IPS DF 19.7 (cell line): ENCODE results near the gene LRRC1.
"Not testable (repeated sequence)": the region's sequence is repeated elsewhere in the genome, so short reads cannot be mapped to it uniquely, and the experiment has no call there.

ENCODE experiments used
- DNase-seq: peaks from one replicate; pipeline ENCODE4 v3.0.0-alpha.2; 2013; ENCODE audit warnings: low read depth, low spot score

The LRRC1 gene

GRCh38 chr6:53794720-53795339 is at the start of gene LRRC1:
LRRC1 (plus strand) TSS chr6:53795005; CDS start chr6:53795257, 252 bp downstream.
- no peak for DNase-seq

- no peak for DNase-seq
Measured at GRCh38 chr6:53746442-53747103, 48.2 kb upstream of the LRRC1 start.

- DNase-seq, result no peak
Measured at GRCh38 chr6:53750052-53750650, 44.7 kb upstream of the LRRC1 start.

- DNase-seq, result no peak
Measured at GRCh38 chr6:53751417-53751816, 43.4 kb upstream of the LRRC1 start.

DNA sequence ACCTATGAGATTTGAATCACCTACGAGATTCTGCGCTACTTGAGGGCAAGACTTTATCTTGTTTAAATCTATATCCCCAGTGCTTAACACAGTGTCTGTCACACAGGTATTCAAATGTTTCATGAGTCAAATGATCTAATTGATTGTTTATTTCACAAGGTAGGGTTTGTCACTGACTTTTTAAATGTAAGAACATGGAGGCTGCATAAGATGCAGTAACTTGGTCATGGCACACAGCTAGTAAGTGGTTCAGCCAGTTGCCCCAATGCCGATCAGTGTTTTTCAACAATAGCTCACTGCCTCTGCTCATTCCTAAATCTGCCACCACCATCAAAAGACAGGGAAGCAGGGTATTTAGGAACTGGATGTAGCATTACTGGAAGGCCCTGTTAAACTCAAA is 42.4 kb upstream of the LRRC1 start:
- no peak for DNase-seq

DNA sequence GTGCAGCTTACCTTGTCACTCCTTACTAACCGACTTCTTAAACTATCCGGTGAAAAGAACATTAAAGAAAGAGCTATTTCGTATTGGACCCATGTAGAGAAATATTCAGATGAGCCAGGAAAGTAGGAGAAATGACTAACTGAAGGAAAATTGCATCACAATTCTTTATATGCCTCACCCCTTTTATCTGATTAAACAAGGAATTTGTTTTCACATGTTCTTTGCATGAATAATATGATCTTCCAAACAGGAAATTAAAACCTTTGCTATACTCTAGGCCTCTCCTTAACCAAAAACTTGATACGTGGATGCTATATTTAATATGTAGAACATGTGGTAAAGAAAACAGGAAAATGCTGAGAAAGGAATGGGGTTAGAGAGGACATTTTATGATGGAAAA is 41.9 kb upstream of the LRRC1 start:
- no peak for DNase-seq

- DNase-seq, result no peak
Measured at GRCh38 chr6:53754330-53754729, 40.5 kb upstream of the LRRC1 start.

GRCh38 chr6:53756396-53756795 is 38.4 kb upstream of the LRRC1 start:
- no peak for DNase-seq

- DNase-seq, result no peak
Measured at GRCh38 chr6:53758496-53758895, 36.3 kb upstream of the LRRC1 start.

DNA sequence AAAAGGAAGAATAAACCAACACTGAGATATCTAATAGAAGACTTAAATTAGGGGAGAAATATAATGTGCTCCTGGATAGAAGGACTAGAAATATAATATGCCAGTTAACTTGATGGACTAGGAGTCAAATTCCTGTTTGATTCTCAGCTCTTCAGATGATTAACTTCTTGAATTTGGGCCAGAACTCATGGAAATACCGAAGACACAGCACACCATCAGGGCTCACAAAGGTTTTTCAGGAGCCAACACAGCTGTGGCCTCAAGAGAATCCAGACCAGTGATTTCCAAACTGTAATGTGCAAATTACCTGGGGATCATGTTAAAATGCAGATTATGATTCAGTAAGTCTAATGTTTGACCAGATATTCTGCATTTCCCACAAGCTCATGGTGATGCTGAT is 33.8 kb upstream of the LRRC1 start:
- no peak for DNase-seq

DNA sequence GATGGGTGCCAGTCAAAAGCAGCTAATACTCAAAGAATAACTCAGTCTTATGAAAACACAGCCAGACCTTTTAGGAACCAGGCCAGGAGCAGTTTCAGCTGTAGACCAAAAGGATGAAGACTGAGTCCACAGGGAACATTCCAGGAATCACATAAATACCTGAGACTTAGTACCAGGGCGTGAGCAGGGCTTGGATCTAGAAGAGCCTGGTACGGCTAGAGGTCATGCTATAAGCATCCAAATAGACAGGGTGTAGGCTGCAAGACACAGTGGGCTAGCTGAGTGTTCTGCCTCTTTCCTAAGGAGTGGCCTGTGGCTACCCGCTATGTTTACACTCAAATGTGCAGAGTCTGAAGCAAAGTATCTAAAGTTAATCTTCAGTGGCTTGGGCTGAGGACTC is 29.5 kb upstream of the LRRC1 start:
- no peak for DNase-seq

GRCh38 chr6:53766930-53767329 is 27.9 kb upstream of the LRRC1 start:
- DNase-seq, result no peak

GRCh38 chr6:53767941-53768340 is 26.9 kb upstream of the LRRC1 start:
- DNase-seq, result no peak

DNA sequence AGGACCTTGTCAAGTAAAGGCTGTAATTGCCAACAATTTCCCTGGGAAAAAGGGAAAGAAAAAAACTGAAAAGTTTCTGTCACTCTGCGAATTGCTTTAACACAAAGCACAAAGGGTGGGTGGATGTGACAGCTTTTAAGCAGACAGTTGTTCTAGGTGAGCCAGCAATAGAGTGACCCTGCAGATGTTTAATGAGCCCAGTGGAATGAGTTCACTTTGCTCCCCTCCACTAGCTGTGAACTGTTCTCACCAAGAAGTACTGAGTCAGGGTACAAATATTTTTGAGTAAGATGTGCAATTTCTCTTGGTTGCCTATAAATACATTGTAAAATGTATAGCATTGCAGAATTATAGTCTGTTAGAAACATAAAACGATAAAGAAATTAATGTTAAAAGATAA is 26.2 kb upstream of the LRRC1 start:
- no peak for DNase-seq

GRCh38 chr6:53770780-53771249 is 24.0 kb upstream of the LRRC1 start:
- no peak for DNase-seq

GRCh38 chr6:53771785-53772624 is 22.8 kb upstream of the LRRC1 start:
- no peak for DNase-seq

GRCh38 chr6:53773044-53773696 is 21.6 kb upstream of the LRRC1 start:
- DNase-seq, result no peak

DNA sequence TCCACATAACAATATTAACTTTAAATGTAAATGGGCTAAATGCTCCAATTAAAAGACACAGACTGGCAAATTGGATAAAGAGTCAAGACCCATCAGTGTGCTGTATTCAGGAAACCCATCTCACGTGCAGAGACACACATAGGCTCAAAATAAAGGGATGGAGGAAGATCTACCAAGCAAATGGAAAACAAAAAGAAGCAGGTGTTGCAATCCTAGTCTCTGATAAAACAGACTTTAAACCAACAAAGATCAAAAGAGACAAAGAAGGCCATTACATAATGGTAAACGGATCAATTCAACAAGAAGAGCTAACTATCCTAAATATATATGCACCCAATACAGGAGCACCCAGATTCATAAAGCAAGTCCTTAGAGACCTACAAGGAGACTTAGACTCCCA is 18.7 kb upstream of the LRRC1 start:
- DNase-seq, result not testable (repeated sequence)

DNA sequence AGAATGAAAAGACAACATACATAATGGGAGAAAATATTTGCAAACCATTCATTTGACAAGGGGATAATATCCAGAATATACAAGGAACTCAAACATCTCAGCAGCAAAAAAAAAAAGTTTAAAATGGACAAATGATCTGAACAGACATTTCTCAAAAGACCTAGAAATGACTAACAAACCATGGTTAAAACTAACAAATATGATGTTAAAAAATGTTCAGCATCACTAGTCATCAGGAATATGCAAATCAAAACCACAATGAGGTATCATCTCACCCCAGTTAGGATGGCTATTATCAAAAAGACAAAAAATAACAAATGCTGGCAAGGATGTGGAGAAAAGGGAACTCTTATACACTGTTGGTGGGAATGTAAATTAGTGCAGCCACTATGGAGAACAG is 9.8 kb upstream of the LRRC1 start:
- not testable (repeated sequence) for DNase-seq

DNA sequence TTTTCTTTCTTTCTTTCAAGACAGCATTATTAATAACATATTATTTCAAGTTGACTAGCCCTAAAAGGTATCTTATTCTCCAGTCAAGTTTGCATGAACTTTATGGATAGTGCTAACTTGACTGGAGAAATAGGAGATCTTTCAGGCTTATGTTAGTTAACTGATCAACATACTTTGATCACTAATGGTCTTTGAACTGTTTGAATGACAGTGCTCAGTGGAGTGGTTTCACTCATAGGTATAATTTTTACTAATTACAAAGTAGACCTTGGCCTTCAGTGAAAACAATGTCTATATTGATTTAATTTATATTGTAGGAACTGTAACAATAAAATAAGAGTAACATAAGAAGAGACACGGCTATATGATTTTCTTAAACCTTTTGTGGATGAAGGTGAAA is 8.0 kb upstream of the LRRC1 start:
- DNase-seq, result no peak

GRCh38 chr6:53790886-53791285 is 3.9 kb upstream of the LRRC1 start:
- DNase-seq, result no peak

- no peak for DNase-seq
Measured at GRCh38 chr6:53792016-53792415, 2.8 kb upstream of the LRRC1 start.
